Thyroid gland (tissue), 4 donors: ENCODE measurements around the gene SEMA4B. TPM values are rescaled to one million over a fixed set of nuclear protein-coding genes. Genes with fewer than 3 reads are reported as not detected.

ENCODE experiments used
- DNase-seq, 2 donors: peaks; one replicate each; pipeline ENCODE4 v3.0.0-alpha.2; 2019
- H3K27ac ChIP-seq, 3 donors: fragments of 200-600 bp; sonication (generic); 1 replicate in 2 of 3; 2 replicates in 1 of 3; pipeline ENCODE4 v1.5.1; 2016 to 2019; ENCODE audit warnings: mild to moderate bottlenecking in 1 of 3, moderate library complexity in 1 of 3
- H3K27me3 ChIP-seq: fragments of 200-600 bp; sonication (generic); one replicate; pipeline ENCODE4 v1.5.1; 2019
- H3K36me3 ChIP-seq, 2 donors: fragments of 200-600 bp; sonication (generic); one replicate each; pipeline ENCODE4 v1.5.1; 2016 to 2019
- H3K4me1 ChIP-seq, 2 donors: fragments of 200-600 bp; sonication (generic); one replicate each; pipeline ENCODE4 v1.5.1; 2017 to 2019
- H3K4me3 ChIP-seq, 3 donors: fragments of 200-600 bp; sonication (generic); replicated peaks in 1 of 3; 1 replicate in 2 of 3; 2 replicates in 1 of 3; pipeline ENCODE4 v1.5.1; 2016; ENCODE audit warnings: mild to moderate bottlenecking in 1 of 3
- H3K9me3 ChIP-seq: fragments of 200-600 bp; sonication (generic); one replicate; pipeline ENCODE4 v1.5.1; 2017
- CTCF ChIP-seq, 6 experiments: fragments of 200-600 bp in 3 of 6; fragments of 450-650 bp in 3 of 6; sonication (generic) in 3 of 6; IDR thresholded peaks; one replicate each; pipeline ENCODE4 v1.5.1; 2016 to 2019; ENCODE audit warnings: antibody characterized with exemption in 6 of 6, mild to moderate bottlenecking in 2 of 6, inconsistent platforms in 1 of 6, moderate library complexity in 1 of 6
- POLR2A ChIP-seq, 2 donors: fragments of 450-650 bp; IDR thresholded peaks; one replicate each; pipeline ENCODE4 v1.6.1; 2017; ENCODE audit warnings: antibody characterized with exemption in 2 of 2, mild to moderate bottlenecking in 2 of 2, moderate library complexity in 1 of 2
- WGBS, 2 donors: methylation state at CpG; one replicate each; pipeline ENCODE4 v1.1.5; 2017; 5-methylcytosine and 5-hydroxymethylcytosine counted together
- intact Hi-C: fragments of 100-400 bp; cut with DNase I; formaldehyde crosslinking; loops from one replicate; pipeline ENCODE4 v1.15.1; 2023
- total RNA-seq, 4 donors: library from RNA; depleted of rRNA; stranded (reverse); fragments of >200 nt; gene quantifications; one replicate each; pipeline ENCODE4 v1.2.3, GENCODE V29; 2016

The SEMA4B gene
- total RNA-seq, 4 donors from 2014 or later, result 49.5 to 163 (median 69.9) TPM

GRCh38 chr15:90261811-90262210, 60.7 kb downstream of the SEMA4B start:
- H3K27ac ChIP-seq, result no peak overlapping the region
- no peaks in the 10 kb centered on the region for H3K36me3 ChIP-seq
- H3K9me3 ChIP-seq, result no peaks in the 10 kb centered on the region
- no peak overlapping the region for H3K4me3 ChIP-seq
- H3K4me1 ChIP-seq, result peaks cover 3 to 14% of the 10 kb centered on the region in 2 donors
- no peak for TF ChIP-seq CTCF (IDR thresholded peaks at IDR 0.05)
- TF ChIP-seq POLR2A (IDR thresholded peaks at IDR 0.05), result no peak
- DNase-seq, result no peak
- intact Hi-C loops, result no loop called here
- WGBS, 2 donors, result 69 to 84% methylated on average over 5 of the region's 5 CpGs
- no peaks in the 10 kb centered on the region for H3K27me3 ChIP-seq

GRCh38 chr15:90262426-90262825, 61.3 kb downstream of the SEMA4B start:
- H3K4me1 ChIP-seq, result peaks cover 9 to 20% of the 10 kb centered on the region in 2 donors
- DNase-seq, result no peak
- TF ChIP-seq POLR2A (IDR thresholded peaks at IDR 0.05) (no peak), CTCF (IDR thresholded peaks at IDR 0.05) (no peak)
- H3K27me3 ChIP-seq, result no peaks in the 10 kb centered on the region
- intact Hi-C loops, result no loop called here
- WGBS, 2 donors, result 82 to 87% methylated on average over 5 of the region's 5 CpGs
- no peaks in the 10 kb centered on the region for H3K36me3 ChIP-seq
- H3K9me3 ChIP-seq, result no peaks in the 10 kb centered on the region
- no peak overlapping the region for H3K27ac ChIP-seq
- no peak overlapping the region for H3K4me3 ChIP-seq

- peak overlapping the region in 1 of 3 donors; percentile 67 for H3K4me3 ChIP-seq
- intact Hi-C loops, result no loop called here
- WGBS, 2 donors, result 10 to 30% methylated on average over 3 to 4 of the region's 4 CpGs
- H3K9me3 ChIP-seq, result no peaks in the 10 kb centered on the region
- H3K4me1 ChIP-seq, result peaks cover 26 to 39% of the 10 kb centered on the region in 2 donors
- TF ChIP-seq CTCF (IDR thresholded peaks at IDR 0.05) (no peak), POLR2A (IDR thresholded peaks at IDR 0.05) (no peak)
- no peaks in the 10 kb centered on the region for H3K36me3 ChIP-seq
- peak overlapping the region; percentile 94 to 97 (median 96) for H3K27ac ChIP-seq
- no peaks in the 10 kb centered on the region for H3K27me3 ChIP-seq
- DNase-seq, result no peak
Observed at GRCh38 chr15:90264671-90265070, 63.5 kb downstream of the SEMA4B start.

GRCh38 chr15:90265271-90266060, 64.3 kb downstream of the SEMA4B start, which contains the start of gene NGRN:
TSS of gene NGRN (plus strand) at chr15:90265672. CDS start at chr15:90265713, 41 bp downstream.
- H3K27me3 ChIP-seq, result no peaks in the 10 kb centered on the region
- 1 to 2% methylated on average over 24 to 35 of the region's 59 CpGs for WGBS, 2 donors
- H3K4me1 ChIP-seq, result peaks cover 34 to 47% of the 10 kb centered on the region in 2 donors
- intact Hi-C loops, result no loop called here
- no peaks in the 10 kb centered on the region for H3K9me3 ChIP-seq
- H3K36me3 ChIP-seq, result no peaks in the 10 kb centered on the region
- peak; percentile 93 to 94 for DNase-seq
- H3K4me3 ChIP-seq, result peak within 1 kb of the TSS; percentile 47 to 70 (median 67)
- peak within 1 kb of the TSS; percentile 94 to 97 (median 96) for H3K27ac ChIP-seq
- peak; percentile 55 to 95 for TF ChIP-seq POLR2A (IDR thresholded peaks at IDR 0.05)
- TF ChIP-seq CTCF (IDR thresholded peaks at IDR 0.05), result no peak

GRCh38 chr15:90266061-90266431, 64.9 kb downstream of the SEMA4B start:
- H3K4me1 ChIP-seq, result peaks cover 40 to 53% of the 10 kb centered on the region in 2 donors
- no peaks in the 10 kb centered on the region for H3K9me3 ChIP-seq
- 0 to 1% methylated on average over 13 to 16 of the region's 16 CpGs for WGBS, 2 donors
- peak overlapping the region; percentile 47 to 70 (median 67) for H3K4me3 ChIP-seq
- peak overlapping the region; percentile 94 to 97 (median 96) for H3K27ac ChIP-seq
- H3K27me3 ChIP-seq, result no peaks in the 10 kb centered on the region
- intact Hi-C loops, result no loop called here
- peak; percentile 30 to 35 for DNase-seq
- H3K36me3 ChIP-seq, result no peaks in the 10 kb centered on the region
- TF ChIP-seq CTCF (IDR thresholded peaks at IDR 0.05), result no peak
- TF ChIP-seq POLR2A (IDR thresholded peaks at IDR 0.05), result no peak
